Measurements from ENCODE around the gene PCDH15.
A peak's percentile ranks its signal among the peaks of the same experiment; 100 is the strongest.
"Not testable (repeated sequence)": the region's sequence is repeated elsewhere in the genome, so short reads cannot be mapped to it uniquely, and the experiment has no call there.

The PCDH15 gene

DNA sequence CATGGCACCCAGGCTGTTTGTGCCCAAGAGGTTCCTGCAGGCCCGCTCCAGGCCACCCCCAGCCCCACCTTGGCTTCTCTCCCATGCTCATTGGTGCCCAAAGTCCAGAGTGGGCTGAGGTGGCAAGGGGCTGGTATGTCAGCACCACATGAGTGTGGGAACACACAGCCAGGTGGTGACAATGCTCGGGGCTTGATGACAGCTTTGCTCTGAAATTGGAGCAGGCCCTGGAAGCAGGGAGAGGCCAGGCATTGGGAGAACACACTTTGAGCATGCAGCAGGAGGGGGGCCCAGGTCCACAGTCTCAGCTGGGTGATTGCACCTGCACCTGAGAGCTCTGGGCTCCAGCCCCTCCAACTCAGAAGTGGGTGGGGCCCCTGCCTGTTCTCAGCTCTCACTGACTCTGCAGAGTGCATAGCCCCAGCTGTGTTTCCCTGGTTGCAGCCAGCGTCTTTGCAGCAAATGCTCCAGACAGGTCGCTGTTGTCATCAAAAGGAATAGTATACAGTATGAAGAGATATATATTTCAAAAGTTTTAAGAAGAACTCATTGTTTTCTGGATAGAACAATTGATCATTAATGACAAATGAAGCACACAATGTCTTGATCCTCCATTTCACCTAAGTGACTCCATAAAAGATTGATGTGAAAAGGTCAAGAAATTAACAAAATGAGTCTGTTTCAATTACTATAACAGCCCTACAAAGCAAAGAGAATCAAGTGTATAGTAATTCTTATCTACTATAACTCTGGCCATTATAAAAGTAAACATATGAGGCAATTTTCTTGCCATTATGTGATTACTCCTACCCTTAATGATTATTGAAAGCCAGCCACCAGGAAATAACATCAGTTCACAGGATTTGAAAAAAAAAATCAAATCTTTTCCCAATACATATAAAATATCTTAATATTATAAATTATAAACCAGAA, 848.1 kb downstream of the PCDH15 start:
- DNase-seq = no peak

DNA sequence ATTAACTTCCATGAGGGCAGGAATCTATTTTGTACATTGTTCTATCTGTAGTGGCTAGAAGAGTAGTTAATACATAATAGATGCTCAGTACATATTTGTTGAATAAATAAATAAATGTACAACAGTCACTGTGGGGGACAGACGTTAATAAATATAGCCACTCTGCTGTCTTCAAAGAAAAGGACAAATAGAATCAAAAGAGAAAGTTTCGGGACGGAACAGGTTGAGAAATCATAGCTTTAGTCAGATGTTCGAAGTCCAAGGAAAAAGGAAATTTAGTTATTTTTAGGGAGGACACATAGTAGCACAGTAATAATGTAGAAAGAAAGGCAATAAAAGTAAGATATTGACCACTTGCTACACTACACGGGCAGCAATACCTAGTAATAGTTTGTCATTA, 861.4 kb downstream of the PCDH15 start:
- no peak for DNase-seq

DNA sequence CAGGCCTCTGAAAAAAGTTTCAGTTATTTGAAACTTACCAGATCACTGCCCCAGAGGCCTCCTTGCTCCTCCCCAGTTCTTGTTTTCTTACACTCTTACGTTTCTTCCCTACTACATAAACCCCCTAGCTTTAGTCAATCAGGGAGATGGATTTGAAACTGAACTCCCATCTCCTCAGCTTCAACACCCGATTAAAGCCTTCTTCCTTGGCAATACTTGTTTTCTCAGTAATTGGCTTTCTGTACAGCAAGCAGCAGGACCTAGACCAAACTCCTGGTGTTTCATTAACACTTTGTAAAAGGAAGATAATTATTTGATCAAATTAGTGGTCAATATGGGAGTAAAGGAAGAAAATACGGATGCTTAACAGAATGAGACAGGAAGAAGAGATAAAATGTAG, 870.4 kb downstream of the PCDH15 start:
- no peak for DNase-seq

DNA sequence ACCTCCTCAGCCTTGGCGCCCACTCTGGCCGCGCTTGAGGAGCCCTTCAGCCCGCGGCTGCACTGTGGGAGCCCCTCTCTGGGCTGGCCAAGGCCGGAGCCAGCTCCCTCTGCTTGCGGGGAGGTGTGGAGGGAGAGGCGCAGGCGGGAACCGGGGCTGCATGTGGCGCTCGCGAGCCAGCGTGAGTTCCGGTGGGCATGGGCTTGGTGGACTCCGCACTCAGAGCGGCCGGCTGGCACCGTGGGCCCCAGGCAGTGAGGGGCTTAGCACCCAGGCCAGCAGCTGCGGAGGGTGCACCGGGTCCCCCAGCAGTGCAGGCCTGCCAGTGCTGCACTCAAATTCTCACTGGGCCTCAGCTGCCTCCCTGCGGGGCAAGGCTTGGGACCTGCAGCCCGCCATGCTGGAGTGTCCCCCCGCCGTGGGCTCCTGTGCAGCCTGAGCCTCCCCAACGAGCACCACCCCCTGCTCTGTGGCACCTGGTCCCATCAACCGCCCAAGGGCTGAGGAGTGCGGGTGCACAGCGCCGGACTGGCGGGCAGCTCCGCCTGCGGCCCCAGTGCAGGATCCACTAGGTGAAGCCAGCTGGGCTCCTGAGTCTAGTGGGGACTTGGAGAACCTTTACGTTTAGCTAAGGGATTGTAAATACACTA, 876.9 kb downstream of the PCDH15 start:
- DNase-seq = not testable (repeated sequence)

DNA sequence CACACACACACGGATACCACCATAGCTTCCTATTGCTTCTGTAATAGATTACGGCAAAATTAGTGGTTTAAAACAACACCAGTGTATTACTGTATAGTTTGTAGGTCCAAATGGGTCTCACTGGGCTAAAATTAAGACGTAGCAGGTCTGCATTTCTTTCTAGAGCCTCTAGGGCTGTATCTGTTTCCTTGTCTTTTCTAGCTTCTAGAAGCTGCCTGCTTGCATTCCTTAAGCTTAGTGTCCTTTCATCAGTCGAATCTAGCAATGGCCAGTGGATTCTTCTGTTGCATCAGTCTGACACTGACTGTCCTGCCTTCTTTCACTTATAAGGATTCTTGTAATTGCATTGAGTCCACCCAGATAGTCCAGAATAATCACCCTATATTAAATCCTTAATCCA, 882.3 kb downstream of the PCDH15 start:
- DNase-seq = no peak

DNA sequence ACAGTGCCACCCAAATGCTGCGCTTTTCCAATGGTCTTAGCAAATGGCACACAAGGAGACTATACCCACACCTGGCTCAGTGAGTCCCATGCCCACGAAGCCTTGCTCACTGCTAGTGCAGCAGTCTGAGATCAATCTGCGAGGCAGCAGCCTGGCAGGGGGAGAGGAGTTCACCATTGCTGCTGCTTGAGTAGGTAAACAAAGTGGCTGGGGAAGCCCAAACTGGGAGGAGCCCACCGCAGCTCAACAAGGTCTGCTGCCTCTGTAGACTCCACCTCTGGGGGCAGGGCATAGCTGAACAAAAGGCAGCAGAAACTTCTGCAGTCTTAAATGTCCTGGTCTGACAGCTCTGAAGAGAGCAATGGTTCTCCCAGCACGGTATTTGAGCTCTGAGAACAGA, 891.2 kb downstream of the PCDH15 start:
- DNase-seq = no peak

DNA sequence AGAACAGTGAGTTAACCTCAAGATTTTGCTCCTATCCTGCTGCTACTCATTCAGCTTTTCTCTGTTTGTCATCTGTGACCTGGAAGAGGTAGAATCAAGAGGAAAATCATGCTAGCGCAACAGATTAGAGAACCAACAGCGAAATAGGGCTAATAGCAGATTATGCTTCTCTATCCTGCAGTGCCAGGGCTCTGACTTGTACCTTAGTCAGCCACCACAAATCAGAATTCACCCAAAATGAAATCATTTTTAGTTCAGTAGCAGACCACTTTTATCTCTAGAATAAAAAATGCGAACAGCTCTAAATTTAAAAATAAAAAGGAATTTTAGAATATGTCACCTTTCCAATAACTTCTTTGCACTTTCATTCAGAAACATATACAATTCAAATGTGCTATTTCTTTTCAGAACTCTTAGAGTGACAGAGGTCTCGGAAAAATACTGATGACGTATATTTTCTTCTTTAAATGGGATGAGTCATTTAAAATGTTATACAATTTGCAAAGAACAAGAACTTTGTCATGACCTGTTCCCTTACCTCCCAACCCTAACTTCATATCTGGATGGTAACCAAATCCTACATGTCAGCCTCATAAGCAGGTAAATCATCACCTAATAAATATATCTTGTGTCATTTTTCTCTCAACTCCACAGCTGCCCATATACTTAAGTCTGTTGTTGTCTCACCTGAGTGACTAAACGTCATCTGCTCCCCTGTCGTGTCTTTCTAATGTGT, 896.4 kb downstream of the PCDH15 start:
- DNase-seq = no peak

DNA sequence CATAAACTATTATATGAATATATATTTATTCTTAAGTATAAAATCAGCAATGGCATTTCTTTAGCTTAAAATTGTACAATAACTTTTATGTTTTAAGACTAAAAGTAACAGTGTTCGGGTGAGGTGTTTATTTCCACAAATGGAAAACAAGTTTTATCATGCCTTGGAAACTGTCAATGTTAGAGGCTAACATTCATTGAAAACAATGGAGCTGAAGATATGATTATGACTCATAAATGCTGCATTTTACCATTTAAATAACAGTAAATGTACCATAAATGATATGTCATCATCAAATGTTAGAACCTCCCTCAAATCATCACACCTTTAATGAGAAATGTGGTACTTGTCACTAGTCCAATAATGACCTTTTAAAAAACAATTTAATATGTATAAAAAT, 897.3 kb downstream of the PCDH15 start:
- DNase-seq = no peak

DNA sequence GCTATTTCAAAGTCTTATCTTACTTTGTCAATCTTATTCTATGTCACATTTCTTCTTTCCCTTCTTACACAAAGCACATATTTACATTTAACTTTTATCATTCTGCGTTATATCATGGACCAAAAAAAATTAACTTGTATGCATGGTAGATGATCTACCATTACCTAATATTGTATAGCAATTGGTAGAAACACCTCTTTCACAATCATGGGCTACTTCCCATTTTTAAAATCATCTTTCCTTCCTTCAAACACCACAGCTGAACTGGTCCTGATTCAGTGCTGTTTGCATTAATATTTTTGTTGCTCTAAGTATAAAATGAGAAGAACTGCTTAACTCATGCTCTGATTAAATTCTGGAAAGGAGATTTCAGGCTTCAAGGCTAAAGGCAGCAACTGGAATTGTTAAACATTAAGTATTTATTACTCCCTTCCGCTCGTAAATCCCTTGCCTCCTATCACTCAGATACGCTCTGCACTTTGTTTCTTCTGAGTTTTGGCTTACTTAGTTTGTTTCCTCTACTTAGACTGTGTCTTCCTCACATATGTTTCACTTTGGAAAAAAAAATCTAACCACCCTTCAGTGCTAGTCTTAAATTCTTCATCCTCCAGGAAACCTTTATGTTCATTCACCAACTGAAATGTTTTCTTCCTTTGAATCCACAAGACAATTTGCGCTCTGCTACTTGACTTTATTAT, 901.4 kb downstream of the PCDH15 start:
- no peak for DNase-seq

DNA sequence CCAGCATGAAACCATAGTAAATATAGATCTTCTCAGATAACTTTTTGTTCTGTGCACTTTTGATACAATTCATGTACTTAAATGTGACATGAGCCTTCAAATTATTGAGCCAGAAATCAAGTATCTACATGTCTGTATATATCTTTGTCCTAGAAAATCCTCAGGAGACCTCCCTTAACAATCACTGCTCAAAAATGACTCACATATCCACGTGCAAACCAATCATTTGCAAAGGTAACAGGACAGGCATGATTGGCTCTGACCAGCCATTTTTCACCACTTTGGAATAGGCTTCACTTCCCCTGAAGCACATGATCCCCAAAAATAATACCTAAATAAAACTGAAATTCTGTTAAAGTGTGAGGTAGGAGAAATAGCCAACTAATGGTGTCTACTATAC, 902.5 kb downstream of the PCDH15 start:
- DNase-seq = no peak

DNA sequence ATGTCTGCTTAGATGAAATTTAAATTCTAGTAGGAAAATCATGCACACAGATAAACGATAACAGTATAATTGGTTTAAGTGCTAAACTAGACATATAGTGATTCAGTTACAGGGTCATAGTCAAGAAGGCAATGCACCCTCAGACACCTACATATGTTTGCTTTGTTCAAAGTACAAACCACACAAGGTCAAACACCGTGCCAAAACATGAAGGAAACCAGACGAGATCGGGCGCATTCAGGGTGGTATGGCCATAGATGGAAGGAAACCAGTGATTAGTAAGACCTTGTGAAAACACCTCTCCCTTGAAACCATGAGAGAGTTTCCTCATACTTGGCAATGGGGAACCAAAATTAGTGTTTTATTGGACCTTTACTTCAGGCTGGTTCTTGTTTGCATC, 906.9 kb downstream of the PCDH15 start:
- no peak for DNase-seq

DNA sequence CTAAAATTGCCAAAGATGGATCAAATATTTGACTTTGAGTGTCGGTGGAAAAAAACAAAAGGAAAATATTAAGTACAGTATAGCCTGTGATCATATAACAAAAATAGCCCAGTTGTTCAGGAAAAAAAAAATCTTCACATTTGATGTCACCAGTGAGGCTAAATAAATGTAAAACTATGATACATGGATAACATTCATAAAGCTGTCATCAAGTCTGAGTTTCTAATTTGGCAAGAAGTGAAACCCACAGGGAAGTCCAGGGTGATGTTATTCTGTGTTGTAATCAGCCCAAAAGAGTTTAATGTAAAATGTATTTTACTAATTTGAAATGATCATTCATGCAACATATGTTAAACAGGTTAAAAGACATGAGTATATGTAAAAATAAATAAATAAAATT, 908.0 kb downstream of the PCDH15 start:
- no peak for DNase-seq

DNA sequence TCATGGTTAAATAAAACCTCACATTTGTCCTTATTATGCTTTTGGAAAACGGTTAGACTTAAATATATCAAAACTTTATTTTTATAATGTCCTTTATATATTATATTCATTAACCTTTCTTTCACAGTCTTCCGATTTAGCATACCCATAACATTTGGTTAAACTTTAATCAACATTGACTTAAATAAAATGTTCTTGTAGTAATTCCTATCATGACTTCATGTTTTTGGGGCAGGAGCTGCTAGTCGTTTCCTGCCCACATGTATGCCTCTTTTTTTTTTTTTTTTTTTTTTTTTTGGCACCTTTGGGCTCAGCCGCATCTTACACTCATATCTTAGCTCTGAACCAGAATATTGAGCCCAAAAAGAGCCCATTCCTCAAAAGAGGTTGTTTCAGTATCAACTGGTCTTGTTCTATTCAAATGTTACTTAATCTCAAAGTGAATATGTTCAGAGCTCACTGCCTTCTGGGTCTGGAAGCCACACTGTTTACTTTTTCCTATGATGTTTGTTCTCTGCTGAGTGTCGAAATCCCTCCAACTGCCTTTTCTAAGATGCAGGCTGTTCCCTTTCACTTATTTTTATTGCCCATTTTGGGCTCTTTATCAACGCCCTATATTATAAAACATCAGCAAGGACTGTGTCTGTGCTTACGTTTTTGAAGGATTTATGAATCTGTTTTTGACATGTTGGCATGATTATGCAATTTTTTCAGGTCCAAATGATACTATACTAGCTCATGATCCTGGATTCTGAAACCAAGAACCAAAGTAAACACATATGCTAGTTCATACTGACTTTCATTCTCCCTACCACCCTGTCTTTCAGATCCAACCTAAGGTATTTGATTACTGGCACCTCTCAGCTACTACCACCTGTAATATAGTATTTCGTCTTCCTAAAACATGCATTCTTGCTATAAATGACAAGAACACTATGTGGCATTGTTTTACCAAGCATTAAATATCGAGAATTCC, 914.4 kb downstream of the PCDH15 start:
- DNase-seq = no peak

DNA sequence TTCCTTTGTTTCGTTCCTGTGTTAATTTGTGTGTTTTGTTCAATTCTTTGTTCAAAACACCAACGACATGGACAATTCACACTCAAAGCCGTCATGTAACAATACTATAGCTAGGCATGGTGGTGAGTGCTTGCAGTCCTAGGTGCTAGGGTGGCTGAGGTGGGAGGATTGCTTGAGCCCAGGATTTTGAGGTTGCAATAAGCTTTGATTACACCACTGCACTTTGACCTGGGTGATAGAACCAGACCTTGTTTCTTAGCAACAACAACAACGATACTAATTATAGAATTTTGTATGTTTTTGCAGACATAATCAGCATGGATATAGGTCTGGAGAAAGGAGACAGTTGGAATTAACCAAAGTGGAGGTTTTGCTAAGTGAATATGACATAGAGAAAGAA, 936.2 kb downstream of the PCDH15 start:
- no peak for DNase-seq

DNA sequence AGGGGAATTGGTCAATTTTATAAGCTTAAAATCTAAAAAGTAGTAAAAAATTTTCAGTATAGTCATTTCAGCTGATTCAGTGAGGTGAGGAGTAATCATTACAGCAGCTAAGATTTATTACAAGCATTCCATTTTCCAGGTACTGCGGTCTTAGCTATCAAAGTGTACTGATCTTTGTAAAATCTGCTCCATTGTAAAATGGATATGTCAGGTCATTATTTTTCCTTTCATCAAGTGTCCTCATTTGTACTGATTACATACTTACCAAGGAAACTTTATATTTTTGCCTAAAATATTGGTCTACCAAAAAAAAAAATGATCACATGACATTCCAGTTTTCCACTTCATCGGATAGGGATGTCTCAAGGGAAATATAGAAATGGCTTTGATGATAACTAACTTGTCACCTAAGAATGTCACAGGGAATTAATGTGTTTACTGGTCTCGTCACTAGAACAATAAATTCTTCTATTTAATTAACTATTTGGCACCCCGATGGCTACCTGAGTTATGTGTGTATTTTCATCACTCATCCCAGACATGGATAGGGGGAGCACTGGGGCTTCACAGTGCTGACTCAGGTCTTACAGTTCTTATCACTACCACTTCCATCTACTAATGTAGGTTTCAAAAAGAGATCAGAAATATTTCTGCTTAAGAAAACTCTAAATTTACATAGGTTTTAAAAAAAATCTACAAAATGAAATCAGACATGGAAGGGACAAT, 948.4 kb downstream of the PCDH15 start:
- no peak for DNase-seq

DNA sequence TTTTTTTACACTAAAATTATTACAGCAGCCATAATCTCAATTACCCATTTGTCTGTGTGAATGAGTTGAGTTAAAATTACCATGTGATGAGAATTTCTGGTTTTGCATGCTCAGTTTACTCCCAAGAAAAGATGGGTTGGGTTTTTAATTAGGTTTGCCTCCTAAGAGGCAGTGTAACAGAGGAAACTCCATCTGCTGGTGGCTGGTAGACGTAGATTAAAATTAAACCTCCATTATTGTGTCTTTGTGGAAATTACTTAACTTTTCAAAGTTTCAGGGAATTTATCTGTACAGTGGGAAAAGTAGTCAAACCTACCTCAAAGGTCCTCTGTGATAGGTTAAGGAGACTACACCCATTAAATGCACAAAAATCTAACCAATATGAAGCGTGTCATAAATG, 954.2 kb downstream of the PCDH15 start:
- no peak for DNase-seq

DNA sequence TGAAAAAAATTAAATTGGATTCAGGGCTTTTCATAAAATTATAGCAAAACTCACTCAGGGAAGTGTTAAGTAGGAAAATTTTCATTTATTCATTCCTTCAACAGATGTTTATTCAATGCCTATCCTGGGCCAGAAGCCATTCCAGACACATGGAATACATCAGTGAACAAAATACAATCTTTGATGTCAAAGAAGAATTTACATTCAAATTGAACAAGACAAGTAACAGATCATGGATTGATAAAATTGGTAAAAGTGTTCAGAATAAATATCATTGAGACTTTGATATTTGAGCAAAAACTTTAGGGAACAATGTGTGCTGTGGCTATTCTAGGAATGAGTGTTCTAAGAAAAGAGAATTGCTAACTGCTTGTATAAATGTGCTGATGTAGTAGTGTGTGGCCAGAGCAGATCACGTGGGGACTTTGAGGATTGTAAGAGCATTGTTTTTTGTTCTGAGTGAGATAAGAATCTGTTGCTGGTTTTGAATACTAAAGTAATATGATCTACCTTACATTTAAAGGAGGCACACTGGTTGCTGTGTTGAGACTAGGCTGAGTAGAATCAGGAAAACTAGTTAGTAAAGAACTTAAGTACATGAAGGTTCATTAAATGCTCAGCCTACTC, 957.2 kb downstream of the PCDH15 start:
- no peak for DNase-seq

DNA sequence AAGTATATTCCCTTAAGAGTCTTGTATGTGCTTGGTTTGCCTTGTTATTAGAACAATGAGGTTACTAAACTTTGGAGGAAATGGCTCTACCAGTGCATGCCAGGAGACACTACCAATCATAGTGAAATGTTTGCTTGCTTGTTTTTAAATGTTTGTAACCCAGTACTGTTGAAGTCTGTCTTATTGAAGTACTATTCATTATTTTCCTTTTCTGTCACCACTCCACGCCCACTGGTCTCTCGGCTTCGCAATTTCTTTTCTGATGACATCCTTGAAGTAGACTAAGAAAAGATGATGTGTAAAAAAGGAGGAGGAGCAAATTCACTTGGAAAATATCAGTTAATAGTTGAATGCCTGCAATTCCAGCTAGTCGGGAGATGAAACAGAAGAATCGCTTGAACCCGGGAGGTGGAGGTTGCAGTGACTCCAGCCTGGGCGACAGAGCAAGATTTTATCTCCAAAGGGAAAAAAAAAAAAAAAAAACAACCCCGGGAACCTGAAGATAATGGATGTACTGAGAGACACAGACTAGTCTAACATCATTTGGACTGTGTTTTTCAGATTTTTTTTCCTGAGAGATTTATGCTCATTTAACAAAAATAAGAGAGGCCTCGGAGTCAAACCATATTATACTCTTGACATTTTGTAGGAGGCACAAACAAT, 959.4 kb downstream of the PCDH15 start:
- no peak for DNase-seq

DNA sequence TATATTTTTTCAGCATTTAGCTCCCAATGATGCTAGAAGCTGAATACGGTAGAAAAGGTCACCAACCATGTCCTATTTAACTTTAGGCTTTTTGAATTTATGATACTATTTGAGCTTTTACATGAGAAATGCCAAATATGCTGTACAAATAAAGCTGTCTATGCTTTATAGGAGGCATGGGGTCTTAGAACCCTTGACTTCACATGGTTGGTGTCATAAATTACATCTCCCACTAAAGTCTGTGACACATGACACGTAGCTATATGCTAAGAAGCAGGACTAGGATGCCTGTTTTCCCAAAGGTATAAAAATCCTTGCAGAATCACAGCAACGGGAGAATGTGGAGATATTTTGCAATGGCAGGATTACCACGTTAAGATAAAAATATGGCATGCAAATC, 960.4 kb downstream of the PCDH15 start:
- no peak for DNase-seq

DNA sequence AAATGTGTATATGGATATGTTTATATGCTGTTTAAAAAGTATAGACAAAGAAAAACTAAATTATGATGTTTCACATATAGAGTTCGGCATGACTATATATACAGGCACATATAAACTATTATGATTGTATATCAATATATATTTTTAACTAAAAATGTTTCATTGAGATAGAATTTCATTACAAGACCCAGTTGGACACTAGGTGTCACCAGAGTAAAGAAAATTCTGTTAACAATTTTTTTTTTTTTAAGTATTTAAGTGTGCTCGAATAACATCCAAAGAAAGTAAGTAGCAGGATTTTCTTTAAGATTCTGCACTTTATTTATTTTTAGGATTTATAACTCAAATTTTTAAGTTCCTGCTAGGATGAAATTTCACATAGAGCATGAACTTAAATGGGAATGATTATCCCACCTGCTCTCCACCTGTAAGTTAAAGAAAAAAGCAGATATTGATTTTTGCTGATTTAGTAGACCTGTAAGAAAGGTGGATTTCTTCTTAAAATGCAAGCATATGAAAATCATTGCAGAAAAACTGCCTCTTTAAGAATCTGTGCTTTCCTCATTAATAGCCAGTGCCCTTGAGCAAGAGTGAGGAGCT, 961.5 kb downstream of the PCDH15 start:
- DNase-seq = peak; percentile 3
